DMS 273 treated with DMSO at 0.1 percent for 48 hours (cell line): ENCODE results near the gene MED27.

Experiments used
- DNase-seq: peaks from one replicate; lab custom pipeline; 2025; lab: John Stamatoyannopoulos, UW

The MED27 gene

DNA sequence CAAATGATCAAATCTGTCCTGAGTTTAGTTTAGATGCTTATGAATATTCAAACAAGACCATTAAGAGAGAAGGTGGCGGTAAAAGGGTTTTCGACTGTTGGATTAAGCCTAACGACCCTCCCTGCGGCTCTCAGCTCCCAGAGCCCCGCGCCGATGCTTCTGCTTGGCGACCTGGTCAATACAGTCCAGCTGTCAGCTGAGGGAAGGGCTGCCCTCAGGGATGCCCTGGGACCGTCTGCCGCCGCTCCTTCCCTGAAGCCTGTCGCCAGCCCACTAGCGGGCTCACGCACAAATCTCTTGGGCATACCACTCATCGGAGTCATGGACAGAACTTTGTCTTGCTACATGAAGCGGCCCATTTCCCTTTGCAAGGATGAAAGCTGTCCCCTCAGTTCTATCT lies 203.2 kb downstream of the MED27 start:
- DNase-seq: no peak

DNA sequence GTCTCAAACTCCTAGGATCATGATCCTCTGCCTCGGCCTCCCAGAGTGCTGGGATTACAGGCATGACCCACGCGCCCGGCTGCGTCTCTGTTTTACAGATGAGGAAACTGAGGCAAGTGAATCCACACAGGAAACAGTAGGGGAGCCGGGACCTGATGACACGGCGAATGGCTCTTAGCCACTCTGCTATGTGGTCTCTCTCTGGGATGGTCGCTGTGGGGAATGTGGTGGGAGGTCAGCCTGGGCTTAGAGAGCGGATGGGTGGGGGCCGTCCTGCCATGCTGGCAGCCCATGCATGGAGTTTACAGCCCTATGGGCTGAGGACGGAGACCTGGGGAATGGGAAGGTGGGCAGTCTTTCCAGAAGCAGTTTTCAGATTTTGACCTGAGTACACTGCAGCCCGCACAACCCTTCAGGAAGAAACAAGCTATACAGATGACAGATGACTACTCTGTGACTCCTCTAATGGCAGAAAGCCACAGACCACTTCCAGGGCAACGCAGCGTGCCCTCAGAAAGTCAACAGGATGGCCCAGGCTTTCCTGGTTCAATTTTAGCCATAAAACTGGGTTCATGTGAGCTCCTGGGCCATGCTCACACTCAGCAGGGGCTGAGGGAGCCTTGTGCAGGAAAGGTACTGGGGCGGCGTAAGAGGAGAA lies 203.7 kb downstream of the MED27 start:
- DNase-seq: no peak

DNA sequence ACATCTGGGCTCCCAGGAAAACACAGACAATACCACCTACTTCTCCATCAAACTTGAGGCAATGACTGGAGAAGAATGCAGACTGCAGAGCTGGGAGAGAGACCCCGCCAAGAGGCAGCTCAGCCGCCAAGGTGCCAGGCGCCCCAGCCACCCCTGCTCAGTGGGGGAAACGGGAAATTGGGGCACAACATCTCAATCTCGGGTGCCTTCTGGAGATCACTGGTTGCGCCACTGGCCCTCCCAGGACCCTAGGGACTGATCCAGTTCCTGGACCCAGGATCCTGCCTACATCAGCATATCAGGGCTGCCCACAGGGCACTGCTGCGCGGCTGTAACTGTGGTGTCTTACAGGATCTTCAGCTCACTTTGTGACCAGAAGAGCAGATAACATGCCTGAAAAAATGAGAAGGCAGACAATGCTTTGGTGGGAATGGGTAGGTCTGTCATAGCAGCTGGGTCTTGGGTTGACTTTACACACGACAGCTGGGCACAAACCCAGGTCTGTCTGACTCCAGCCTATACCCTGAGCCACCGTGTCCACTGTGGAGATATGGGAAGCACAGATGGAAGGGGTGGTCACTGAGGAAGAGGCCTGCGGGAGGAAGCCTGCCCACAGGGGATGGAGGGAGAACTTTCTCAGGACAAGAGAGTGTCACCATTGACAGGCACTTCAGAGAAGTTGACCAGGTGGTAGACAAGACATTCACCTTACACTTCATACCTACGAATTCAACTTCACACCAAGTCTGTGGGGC lies 204.6 kb downstream of the MED27 start:
- DNase-seq: no peak

DNA sequence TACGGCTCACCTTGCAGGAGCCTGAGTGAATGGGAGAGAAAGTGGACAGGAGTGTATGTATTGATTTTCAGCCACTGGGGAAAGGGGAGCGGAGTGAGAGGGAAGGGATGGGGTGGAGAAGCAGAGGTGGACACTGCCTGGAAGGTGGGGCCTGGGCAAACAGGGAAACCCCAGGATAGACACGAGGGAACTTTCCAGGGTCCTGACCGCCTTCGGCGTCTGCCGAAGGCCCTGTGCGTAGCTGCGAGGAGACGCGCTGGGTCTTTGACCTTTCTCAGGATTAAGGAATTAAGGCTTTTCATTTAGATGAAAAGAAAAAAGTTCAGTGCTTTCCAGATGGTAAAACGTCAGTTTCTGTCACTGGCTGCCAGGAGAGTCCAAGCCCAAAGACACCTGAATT lies 205.2 kb downstream of the MED27 start:
- no peak for DNase-seq

DNA sequence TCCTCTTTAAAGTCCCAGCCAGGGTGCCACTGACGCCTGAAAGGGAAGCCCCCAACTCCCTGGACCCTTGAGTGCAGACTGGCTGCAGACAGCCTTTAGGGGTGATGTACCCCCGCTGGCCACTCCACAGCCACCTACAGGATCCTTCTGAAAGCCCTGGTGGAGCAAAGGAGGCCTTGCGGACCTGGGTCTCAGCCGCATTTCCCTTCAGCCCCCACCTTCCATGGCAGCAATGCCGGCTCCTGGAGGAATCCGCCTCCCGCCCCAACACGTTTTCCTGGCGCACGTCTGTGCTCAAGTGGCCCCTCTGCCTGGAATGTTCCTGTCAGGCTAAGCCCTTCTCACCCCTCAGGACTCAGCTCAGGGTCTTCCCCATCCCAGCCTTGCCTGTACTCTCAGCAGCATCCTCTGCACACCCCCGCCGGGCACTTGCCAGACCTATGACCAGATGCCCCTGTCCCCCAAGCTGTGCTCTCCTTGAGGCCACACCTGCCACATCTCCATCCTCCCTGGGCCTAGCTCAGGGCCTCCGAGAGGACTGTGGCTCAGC lies 205.7 kb downstream of the MED27 start:
- no peak for DNase-seq

DNA sequence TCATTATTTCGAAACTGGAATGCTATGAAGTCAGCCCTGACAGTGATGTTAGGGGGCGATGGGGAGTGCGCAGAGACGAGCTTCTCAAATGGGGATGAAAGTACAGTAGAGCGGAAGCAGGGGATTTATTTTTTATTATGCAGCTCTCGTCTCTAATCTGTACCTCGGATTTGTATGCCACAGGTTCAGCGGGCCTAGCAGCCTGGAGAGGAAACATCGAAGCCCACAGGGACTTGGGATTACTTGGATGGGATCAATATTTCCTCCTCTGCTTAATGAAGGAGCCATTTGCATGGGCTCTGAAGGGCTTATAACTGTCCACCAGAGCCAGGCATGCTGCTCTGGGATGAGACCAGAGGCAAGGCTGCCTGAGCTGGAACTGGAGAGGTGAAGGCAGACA lies 206.3 kb downstream of the MED27 start:
- no peak for DNase-seq

DNA sequence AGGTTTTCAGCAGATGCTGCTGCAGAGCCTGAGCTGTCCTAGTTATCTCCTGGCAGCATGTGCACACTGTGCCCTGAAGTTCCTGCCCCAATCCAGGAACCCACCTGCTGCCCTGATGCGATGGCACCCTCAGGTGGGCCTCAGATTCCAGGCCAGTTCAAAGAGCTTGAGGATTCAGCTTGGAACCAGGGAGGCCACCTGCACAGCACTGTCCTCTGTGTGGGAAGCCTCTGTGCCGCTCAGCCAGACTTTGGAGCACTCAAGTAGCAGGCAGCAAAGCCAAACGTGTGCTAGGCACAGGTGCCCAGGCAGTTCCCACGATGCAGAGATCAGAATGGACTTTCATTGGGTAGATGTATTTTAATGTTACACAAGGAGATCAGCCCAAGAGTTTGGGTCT lies 207.0 kb downstream of the MED27 start:
- no peak for DNase-seq

DNA sequence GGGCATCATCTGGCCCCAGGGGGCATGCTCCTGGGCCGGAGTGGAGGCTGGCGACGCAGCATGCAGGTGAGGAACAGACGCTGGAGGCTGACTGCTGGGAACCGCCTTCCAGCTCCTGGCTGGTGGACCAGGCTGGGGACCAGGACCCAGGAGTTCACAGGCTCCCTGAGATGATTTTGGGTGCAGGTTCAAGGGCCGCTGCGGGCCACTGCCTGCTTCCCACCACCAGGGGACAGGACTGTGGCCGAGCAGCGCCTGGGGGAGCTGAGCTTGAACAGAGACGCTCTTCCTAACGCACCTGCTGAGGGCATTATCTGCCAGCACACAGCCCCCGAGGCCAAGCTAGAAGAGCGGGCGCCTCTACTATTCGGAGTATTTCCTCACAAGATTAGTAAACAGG lies 207.7 kb downstream of the MED27 start:
- DNase-seq: no peak

DNA sequence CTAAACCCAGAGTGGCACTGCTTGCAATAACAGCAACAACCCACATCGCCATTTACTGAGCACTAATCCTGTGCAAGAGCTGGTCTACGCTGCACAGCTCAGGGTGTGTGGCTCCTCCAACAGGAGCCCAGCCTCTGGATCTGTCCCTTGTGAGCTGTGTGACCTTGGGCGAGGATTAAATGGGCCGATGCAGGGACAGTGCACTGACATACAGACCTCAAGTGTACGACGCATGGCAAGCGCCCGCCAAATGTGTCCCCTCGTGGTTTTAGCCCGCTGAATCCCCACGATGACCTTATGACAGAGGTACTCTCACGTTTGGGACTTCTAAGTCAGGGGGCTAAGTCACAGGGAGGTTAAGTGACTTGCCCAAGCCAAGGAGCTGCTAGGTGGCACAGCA lies 209.5 kb downstream of the MED27 start:
- DNase-seq: no peak

DNA sequence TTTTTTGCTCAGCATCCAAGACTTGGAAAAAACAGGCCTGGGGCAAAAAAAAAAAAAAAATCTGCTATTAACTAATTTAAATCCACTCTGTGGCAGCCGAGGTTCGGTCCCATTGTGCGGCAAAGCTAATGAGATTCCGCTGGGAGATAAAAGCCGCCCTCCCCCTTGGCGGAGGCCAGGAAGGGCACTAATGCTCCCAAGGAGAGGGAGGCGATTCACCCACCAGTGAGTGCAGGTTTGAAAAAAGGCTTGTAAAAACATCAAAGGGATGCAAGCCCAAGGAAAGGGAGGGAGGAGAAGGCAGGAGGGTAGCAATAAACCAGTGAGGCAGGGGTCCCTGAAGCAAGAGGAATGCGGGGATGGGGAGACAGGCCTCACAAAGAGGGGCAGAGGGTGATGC lies 210.3 kb downstream of the MED27 start:
- DNase-seq: no peak

DNA sequence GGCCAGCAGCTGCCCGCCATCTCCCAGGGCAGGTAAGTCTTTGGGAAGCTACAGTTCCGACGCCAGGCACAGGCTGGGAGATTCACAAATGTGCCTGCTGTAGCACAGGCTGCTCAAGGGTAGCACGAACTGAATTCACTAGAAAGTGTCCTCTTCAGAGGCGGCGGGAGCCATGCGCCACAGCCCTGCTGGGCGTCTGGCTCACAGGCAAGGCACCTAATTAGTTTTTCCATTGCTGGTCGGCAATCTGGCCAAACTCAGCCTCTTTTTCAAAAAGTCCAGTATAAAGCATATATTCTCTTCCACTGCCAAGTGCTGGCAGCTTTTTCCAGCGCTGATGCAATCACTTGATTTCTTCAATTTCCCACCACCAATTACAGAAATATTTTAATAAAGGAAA lies 210.9 kb downstream of the MED27 start:
- no peak for DNase-seq

DNA sequence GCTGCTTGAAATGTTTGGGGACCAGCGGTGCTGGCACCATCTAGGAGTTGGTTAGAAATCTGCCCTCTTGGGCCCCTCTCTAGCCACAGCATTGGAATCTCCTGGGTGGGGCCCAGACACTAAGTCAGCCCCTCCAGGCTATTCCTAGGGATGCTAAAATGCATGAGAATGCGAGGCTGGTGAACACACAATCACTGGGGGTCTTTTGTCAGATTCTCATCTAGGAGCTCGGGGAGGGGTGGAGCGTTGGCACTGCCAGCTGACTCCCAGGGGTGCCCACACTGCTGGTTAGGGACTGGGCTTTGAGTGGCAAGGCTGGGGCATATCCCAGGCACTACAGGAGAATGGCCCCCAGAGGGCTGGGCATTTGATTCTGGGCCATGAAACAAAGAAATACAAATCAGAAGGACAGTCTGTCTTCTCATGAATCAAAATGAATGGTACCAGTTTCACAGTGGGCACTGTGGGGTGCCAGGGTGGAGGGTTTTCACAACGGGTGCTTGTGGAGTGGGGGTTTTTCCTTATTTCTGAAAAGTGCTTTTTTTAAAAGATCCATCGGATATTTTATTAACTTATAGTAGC lies 212.0 kb downstream of the MED27 start:
- no peak for DNase-seq

DNA sequence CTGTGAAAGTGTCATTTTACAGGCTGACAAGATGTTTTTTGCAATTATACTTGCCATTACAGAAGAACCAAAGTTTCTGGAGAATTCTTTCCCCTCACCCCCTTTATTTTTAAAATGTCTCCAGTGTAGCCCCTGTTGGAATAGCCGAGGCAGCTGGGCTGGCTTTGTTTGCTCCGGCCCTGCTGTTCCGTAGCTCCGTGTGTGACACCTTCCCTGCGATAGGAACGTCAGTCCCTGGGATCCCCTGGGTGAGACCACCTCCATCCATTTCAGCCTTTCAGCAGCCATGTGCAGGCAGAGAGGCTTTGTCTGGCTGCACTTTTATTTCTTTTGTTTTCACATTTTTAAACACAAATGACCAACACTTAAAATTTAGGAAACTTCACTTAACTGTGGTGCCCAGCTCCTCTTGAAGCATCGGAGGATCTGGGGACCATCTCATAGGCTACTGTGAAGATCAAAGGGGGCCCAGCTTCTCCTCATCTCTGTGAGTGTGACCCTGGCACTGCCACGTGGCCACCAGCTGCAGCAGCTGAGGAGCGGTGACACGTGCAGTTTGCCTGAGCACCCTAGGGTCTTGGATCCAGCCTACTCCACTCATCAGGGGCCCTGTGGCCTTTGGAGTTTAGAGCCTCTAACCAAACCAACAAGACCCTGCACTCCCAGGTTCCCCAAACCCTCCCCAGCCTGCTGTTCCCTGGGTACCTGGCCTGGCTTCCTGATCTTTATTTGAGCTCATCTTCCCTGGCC lies 214.0 kb downstream of the MED27 start:
- no peak for DNase-seq

DNA sequence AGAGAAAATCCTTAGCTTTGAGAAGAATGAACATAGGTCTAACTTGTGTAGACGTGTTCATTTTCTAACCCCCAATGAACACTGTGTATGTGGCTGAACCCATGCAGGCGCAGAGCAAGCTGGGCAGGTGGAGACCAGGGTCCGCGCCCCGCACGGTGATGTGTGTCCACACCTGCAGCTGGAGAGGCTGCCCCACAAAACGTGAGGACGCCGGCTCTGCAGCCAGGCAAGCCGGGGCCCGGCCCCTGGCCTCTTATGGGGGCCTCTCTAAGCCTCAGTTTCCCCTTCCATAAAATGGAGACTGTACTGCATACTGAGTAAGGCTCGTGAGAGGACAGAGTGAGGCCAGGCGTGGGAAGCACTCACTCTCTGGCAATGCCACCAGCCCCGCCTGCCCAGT lies 215.1 kb downstream of the MED27 start:
- no peak for DNase-seq

DNA sequence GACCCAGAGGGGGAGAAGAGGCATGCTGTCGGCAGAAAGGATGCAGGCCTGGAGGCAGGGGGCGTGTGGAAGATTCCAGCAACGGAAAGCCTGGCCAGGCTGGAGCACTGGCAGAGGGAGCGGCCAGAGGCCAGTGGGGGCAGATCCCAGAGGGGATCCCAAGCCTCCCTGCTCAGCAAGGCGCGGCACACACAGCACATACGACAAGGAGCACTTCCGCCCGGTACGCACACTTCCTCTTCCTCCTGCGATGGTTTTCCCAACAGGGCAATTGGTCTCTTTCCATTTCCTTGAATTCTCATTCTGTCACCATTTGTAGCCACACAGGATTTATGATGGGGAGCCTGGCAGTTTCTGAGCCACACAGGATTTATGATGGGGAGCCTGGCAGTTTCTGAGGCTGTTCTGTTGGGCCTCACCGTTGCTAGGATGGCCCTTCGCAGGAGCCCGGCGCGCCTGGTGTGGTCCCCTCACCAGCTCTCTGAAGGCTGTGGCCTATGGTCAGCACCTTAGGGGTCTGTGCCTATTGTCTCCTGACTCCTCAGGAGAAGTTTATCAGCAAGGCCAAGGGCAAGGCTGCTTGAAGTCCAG lies 216.3 kb downstream of the MED27 start:
- no peak for DNase-seq

DNA sequence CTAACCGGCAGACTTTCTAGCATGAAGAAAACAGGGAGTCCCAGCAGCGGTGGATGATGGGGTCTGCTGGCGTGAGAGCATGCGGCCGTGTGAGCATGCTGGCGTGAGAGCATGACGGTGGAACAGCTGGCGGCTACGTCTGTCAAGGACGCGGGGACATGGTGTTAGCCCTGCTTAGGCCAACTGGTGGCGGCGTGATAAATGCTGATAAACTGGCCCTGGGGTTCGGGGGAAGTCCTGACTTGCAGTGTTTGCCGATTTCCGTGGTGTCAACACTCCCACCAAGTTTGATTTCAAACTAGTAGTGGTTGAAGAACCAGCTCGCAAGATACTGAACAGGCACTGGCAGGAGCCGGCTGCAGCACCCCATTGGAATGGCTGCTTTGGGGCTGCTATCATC lies 217.4 kb downstream of the MED27 start:
- no peak for DNase-seq

DNA sequence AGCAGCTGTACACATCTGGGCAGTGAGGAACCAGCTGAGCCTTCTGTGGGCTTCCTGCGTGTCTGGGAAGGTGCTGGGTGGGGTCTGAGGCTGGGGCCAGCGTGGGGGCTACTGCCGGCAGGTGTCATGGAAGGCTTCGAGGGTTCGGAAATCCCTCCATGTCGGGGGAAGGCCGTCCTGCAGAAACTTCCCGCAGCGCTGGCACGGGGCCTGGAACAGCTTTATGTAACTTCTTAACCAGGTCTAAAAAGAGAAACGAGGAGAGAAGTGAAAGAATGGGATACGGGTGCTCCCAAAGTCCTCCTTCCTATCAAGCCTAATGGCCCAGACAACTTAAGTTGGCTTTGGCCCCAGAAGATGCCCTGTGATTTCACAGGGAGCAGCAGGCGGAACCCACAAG lies 219.2 kb downstream of the MED27 start:
- no peak for DNase-seq

DNA sequence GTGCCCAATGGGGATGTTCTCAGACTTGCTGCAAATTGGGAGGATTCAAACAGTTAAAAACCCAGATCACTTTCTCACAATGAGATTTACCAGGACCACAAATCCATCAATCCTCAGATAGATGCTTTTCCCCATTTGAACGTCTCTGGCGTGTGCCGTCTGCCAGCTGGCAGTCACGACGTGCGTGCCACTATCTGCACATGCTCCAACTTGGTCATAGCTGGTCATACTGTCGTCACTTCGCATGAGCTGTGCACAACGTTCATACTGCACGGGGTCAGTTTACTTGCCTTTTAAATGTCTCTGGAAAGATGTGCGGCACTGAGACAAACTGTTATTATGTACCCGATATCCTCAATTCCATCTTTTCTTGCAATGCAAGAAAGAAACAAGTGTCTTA lies 221.5 kb downstream of the MED27 start:
- no peak for DNase-seq

DNA sequence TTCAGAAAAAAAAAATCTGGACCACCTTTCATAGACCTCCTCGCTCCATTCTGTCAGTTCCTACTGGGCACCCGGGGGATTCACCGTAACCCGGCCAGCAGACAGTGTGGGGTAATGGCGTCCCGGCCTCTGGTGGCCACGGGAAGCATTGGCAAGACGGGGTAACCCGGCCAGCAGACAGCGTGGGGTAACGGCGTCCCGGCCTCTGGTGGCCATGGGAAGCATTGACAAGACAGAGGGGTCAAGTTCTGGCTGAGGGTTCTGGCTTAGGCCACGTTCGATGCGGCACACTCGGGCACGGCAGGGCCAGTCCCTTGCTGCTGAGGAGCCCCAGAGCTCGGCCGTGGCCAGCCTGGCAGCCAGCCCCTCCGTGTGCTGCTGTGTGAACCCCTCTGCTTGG lies 223.6 kb downstream of the MED27 start:
- DNase-seq: no peak

DNA sequence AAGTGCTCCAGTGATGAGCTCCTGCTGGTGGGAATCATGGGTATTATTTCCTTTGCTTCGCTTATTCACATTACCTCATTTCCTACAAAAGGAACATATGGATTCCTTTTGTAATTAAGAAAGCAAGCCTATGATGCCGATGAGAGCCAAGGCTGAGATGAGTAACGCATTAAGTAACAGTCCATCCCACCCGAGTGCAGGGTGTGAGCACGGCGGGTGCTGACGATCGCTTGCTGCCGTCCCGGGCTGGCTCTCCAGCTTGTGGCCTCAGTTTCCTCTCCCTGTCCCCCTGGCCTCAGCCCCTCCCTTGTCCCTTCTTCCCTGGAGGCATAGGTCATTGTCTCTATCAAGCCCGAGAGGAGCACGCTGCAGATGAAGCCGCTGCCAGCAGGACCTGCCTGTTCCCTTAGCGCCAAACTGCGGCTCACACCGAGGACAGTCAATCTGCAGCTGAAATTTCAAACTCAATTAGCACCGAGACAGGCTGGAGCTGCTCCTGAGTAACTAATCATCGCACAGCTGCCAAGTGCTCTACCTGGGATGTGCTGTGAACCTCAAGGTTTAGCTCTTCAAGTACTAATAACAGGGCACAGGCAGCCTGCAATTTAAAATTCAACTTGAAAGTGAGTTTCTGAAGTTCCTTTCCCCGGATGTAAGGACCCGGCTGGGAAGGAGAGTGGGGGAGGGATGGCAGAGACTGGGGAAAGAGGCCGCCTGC lies 224.6 kb downstream of the MED27 start:
- DNase-seq: peak; percentile 3

DNA sequence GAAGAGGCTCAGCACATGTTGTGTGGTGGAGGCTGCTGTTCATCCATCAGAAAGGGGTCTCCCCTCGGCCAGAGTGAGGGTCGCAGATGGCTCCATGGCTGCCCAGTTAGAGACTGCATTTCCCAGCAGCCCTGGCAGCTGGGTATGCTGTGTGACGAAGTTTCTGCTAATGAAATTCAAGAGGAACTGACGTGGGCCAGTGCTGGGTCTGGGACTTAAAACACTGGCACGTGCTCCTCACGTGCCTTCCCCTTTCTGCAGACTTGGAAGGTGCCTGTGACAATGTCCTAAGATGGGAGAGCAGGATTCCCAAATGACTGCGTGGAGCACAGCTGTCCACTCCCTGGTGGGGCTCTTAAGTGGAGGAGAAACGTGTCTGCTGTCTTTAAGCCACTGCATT lies 225.3 kb downstream of the MED27 start:
- DNase-seq: no peak

DNA sequence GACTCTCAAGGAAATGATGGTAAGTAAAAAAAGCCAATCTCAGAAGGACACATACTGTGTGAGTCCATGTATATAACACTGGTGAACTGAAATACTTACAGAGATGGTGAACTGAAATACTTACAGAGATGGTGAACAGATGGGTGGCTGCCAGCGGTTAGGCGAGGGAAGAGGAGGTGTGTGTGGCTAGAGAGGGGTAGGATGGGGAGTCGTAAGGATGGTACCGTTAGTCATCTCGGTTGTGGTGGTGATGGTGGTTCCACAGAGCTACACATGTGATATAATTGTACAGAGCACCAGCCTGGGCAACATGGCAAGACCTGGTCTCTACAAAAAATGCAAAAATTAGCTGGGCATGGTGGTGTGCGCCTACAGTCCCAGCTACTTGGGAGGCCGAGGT lies 226.2 kb downstream of the MED27 start:
- no peak for DNase-seq
